Heart left ventricle (tissue), 13 donors: ENCODE data around the gene NLRP9.

Source experiments
- POLR2A ChIP-seq, 2 donors: fragments of 450-650 bp; IDR thresholded peaks; one replicate each; pipeline ENCODE4 v1.6.1; 2017; ENCODE audit warnings: antibody characterized with exemption in 2 of 2, mild to moderate bottlenecking in 2 of 2, moderate library complexity in 2 of 2
- TF ChIP-seq, protein P1 (sequence below), 12 donors: fragments of 200-600 bp; sonication (generic) in 4 of 12; IDR thresholded peaks; one replicate each; pipeline versions ENCODE4 v1.5.0 to v1.8.0; 2018 to 2022; ENCODE audit warnings: antibody characterized with exemption in 12 of 12, mild to moderate bottlenecking in 5 of 12
- donor health status: ischemic (EF 13 %, LVEDD 7.1; RV severe dilation, severe dysfunction).
- donor health status: DM: no; HTN: yes; CAD: no.
- donor health status: DM: no; HTN: no; CAD: no.
- donor health status: ischemic (EF 25% LVEDD 6.9; RV normal size, moderate dysfunction).
- donor health status: ischemic (EF 25% LVEDD 5.7; RV mildly dilated, moderate dysfunction).
- donor health status: ischemic (EF 35%, LVEDD 5.7; RV mildly dilated, moderate dysfunction).
- donor health status: nonischemic (EF 11% LVEDD 7.7; RV severe dilation, severe dysfunction).
- donor health status: DM: yes; HTN: yes; CAD: no.
- donor health status: PGD.
- donor health status: ischemic (EF 29% LVEDD 5.4; RV normal size, mild dysfunction).
- donor health status: nonischemic (EF 23%, LVEDD 6.1; RV moderate dilation, normal function).

DNA sequence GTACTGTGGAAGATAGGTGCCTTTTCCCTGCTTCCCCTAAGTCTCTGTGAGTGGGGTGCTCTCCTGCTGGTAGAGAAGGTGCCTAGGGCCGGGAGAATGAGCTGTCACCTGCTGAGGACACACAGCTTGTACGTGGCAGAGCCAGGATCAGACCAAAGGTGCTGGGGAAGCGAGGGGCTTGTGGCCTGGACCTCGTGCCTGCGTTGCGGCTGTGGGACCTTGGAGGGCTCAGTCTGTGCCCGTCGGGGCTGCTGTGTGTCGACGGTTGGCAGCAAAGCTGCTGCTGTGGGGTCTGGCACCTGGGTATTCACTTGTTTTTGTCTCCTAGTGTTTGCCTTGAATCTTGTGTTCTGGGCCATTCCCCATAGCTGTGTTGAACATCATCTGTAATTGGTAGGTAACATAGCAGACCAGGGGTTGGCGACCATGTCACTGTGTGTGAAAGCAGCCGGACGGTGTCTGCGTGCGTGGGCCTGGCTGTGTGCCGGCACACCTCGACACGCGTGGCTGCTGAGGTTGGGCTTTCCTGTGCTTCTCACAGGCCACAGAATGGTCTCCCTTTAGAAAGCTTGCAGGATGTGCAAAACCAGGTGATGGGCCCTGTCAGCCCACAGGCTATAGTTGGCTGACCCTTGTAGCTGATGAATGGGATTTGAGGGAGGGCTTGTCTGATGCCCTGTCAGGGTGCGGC lies 74.2 kb downstream of the NLRP9 start:
- no peak for TF ChIP-seq POLR2A (IDR thresholded peaks at IDR 0.05)
- TF ChIP-seq, protein P1, sequence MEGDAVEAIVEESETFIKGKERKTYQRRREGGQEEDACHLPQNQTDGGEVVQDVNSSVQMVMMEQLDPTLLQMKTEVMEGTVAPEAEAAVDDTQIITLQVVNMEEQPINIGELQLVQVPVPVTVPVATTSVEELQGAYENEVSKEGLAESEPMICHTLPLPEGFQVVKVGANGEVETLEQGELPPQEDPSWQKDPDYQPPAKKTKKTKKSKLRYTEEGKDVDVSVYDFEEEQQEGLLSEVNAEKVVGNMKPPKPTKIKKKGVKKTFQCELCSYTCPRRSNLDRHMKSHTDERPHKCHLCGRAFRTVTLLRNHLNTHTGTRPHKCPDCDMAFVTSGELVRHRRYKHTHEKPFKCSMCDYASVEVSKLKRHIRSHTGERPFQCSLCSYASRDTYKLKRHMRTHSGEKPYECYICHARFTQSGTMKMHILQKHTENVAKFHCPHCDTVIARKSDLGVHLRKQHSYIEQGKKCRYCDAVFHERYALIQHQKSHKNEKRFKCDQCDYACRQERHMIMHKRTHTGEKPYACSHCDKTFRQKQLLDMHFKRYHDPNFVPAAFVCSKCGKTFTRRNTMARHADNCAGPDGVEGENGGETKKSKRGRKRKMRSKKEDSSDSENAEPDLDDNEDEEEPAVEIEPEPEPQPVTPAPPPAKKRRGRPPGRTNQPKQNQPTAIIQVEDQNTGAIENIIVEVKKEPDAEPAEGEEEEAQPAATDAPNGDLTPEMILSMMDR (IDR thresholded peaks at IDR 0.05): no peak
